SK-N-MC (cell line): ENCODE measurements around the gene MEGF8.

Experiments used
- FOXP2 ChIP-seq: optimal IDR thresholded peaks from 2 replicates; pipeline ENCODE3; 2011; ENCODE audit warnings: mild to moderate bottlenecking, moderate library complexity; ENCODE audit not compliant: insufficient read depth; ENCODE audit errors: extremely low read length, control extremely low read depth
- POLR2AphosphoS5 ChIP-seq: IDR thresholded peaks from 2 replicates; pipeline ENCODE4 v1.6.1; 2012; ENCODE audit warnings: mild to moderate bottlenecking, low read depth, low read length, borderline replicate concordance

DNA sequence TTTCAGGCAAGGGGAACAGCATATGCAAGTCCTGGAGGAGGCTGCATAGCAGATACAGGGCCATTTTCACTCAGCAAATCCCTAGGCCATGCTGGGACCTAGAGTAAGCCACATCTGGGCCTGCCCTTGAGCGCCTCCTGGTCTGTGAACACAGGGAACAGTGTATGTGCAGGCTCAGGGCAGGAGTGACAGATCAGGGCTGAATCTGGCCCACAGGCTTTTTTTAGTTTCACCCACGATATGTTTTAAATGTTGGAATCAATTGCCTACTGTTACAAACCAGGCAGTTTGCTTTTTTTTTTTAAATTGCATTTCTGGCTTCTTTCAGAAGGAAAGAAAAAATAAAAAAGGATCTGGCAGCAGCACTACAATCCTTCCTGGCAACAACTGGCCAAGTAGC, 13.8 kb upstream of the MEGF8 start:
- TF ChIP-seq POLR2AphosphoS5 (no peak), FOXP2 (no peak)
